ENCODE results near the gene CHRNE.

The CHRNE gene

DNA sequence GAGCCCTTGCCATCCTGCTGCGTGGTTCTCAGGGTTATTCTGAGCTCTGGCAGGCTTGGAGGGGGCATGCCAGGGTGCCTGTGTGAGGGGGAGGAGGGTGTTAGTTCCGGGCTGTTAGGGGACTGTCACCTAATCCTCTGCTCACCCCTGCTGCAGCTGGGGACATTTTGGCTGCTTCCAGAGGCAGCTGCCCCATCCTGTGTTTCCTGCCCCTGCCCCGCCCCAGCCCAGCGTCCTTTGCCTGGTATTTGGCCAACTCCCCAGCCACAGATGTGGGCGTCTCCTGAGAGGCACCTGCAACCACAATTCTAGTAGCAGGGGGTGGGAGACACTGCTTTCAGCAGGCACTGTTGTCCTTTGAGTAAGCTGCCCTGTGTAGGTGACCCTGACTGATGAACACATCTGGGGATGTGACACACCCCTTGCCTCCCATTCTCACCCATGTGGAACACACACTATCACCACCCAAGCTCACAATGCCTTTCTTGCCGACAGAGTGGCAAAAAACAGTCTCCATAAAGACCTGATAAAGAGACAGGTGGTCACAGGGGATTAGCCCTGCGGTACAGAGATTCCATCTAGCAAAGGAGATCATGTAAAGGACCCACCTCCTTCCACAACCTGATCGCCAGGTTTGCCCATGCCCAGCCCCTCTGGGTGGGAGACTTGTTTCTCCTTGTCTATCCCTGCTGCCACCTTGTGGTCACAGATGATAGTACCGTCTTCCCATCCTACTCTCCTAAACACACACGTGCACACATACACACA, at the start of gene CHRNE:
TSS of gene CHRNE (minus strand) at position 48 of the 768 bp plus-strand sequence. CDS start at position 13, 35 bp downstream.
- DNase-seq (ENCODE audit: low spot score) = peak; percentile 63
- TF ChIP-seq, protein P1, sequence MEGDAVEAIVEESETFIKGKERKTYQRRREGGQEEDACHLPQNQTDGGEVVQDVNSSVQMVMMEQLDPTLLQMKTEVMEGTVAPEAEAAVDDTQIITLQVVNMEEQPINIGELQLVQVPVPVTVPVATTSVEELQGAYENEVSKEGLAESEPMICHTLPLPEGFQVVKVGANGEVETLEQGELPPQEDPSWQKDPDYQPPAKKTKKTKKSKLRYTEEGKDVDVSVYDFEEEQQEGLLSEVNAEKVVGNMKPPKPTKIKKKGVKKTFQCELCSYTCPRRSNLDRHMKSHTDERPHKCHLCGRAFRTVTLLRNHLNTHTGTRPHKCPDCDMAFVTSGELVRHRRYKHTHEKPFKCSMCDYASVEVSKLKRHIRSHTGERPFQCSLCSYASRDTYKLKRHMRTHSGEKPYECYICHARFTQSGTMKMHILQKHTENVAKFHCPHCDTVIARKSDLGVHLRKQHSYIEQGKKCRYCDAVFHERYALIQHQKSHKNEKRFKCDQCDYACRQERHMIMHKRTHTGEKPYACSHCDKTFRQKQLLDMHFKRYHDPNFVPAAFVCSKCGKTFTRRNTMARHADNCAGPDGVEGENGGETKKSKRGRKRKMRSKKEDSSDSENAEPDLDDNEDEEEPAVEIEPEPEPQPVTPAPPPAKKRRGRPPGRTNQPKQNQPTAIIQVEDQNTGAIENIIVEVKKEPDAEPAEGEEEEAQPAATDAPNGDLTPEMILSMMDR (IDR thresholded peaks at IDR 0.05; ENCODE audit: extremely low read depth, missing control alignments) = peak; percentile 62

DNA sequence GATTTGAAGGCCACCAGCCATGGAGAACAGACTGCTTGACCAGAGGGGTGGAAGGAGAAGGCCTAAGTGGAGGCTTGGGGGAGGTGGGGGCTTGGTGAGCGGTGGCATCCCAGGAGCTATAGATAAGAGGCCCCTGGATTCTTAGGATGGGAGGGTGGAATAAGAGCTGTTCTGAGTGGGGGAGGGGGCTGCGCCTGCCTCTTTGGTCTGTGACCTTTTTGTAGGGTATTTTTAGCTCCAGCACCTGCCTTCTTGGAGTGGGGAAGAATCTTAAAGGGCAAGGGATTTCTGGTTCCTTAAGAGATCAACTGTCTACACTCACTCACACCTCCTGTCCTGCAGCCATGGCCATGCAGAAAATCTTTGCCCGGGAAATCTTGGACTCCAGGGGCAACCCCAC, 48.6 kb upstream of the CHRNE start:
- TF ChIP-seq, protein P1 (IDR thresholded peaks at IDR 0.05; ENCODE audit: extremely low read depth, missing control alignments) = no peak

DNA sequence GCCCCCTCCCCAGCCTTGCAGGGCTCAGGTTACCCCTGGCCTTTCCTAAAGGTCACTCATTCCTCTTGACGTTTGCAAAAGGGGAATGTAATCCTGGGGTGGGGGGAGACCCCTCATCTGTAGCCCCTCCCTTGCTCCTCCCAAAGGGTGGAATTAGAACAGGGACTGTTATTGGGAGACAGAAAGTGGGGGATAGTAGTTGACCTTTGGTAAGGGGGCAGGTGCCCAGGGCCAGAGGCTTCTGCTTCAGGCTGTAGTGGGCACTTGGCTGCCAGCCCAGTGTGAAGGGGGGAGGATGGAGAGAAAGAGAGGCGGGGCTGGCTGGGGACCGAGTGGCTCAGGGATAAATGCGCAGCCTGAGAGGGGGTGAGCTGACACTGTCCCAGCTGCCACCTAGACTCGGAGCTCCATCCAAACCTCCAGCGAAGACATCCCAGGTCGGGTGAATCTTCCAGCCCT, 47.9 kb upstream of the CHRNE start, which contains the start of gene ENO3:
TSS of gene ENO3 (plus strand) at position 374 of the 459 bp plus-strand sequence. CDS start 711 bp downstream, outside the sequence.
- DNase-seq (ENCODE audit: low spot score) = no peak
- TF ChIP-seq, protein P1 (IDR thresholded peaks at IDR 0.05; ENCODE audit: extremely low read depth, missing control alignments) = no peak

More for the DNA sequence above, 48.6 kb upstream of the CHRNE start:
- DNase-seq (ENCODE audit: low spot score) = no peak

DNA sequence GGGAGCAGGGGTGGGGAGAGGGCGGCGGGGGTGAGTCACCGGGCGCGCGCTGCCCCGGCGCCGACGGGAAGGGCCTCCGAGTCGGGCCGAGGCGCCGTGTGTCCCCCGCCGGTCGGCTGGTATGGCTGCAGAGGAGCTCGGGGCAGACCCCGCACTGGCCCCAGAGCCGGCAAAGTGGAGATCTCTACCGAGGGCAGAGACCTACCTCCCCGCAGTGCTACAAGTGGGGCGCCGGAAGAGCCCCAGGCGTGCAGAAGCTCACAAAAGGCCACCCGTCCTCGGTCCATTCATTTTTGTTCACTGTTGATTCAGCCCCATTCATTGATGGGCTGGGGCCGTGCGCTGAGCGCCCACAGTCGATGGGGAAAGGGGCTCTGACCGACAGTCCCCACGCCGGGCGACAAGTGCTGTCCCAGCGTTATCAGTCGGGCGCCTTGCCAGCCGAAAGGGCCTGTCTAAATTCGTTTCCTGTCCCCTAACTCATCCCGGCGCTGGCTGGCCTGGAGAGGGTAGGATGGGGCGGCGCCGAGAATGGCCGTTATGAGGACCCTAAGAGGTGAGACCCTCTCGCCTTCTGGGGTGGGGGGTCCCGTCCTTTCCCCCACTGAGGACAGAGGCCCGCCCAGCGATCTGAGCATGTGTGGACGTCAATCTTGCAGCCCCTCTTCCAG, 47.3 kb upstream of the CHRNE start:
- no peak for DNase-seq (ENCODE audit: low spot score)
- TF ChIP-seq, protein P1 (IDR thresholded peaks at IDR 0.05; ENCODE audit: extremely low read depth, missing control alignments) = no peak

DNA sequence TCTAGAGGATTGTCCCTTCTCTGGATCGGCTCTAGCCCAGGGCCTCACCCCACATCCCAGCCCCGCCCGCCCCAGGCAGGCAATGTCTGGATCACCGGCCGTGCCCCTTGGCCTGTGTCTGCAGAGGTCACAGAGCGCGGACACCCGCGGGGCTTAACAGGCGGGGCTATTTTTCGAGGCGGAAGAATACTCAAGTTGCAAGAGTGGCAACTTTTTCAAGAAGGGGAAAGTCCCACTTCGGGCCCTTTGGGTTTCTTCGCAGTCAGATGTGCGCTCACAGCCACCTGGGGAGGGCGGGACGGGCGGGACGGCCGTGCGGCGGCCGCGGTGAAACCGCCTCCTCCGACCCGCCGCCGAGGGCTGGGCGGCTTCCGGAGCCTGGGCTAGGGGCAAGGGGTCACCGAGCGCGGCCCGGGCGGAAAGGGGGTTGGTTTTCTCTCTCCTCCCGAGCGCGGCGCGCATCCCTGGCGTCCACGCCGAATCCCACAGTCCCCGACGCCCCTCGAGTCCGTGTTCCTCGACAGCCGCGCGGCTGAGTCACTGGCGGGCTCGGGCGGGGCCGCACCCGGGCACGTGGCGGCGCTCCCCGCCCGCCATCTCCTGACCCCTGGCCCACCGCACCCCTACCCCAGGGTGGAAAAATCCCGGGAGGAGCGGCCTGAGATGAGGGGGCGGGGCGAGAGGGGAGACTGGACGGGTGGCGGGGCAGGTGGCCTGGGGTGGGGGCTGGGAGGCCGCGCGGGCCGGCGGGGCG, 46.6 kb upstream of the CHRNE start:
- TF ChIP-seq, protein P1 (IDR thresholded peaks at IDR 0.05; ENCODE audit: extremely low read depth, missing control alignments) = no peak
- peak; percentile 93 for DNase-seq (ENCODE audit: low spot score)

DNA sequence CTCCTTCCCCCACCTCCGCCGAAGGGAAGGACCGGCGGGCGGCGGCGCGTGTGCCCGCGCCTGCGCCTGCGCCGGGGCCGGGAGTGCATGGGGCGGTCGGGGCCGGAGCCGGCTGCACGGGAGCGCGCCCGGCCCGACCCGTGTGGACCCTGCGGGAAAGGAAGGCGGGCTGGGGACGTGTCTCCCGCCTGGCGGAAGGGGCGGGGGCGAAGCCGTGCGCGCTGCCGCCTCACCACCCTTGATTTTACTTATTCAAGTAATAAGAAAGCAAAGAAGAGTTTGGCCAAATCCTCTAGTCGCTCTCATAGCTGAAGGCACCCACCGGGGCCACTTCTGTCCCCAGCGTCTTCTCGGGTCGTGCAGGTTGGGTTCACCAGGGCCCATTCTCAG, 46.0 kb upstream of the CHRNE start:
- peak; percentile 93 for DNase-seq (ENCODE audit: low spot score)
- TF ChIP-seq, protein P1 (IDR thresholded peaks at IDR 0.05; ENCODE audit: extremely low read depth, missing control alignments) = no peak
